NCI-H69 (cell line): ENCODE measurements around the gene IDUA.
A peak's percentile ranks its signal among the peaks of the same experiment; 100 is the strongest.

ENCODE experiments used
- DNase-seq: peaks from one replicate; lab custom pipeline; 2025; lab: John Stamatoyannopoulos, UW

IDUA gene

DNA sequence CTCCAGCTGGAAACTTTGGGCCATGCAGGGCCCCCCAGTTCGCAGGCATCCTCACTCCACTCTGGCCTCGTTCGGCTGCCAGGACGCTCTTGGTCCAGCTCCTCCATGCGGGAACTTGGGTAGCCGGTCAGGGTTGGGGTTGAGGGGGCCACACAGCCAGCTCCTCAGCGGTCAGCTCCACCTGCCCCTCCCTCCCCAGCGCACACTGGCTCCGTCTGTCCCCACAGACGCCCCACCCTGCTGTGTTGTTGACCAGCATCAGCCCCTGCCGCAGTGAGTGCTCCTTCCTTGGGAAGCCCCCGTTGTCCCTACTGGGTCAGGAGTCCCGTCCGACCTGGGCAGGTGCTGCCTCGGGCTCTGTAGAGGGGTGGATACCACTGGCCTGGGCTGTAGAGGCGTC is 30.4 kb downstream of the IDUA start:
- DNase-seq: no peak

DNA sequence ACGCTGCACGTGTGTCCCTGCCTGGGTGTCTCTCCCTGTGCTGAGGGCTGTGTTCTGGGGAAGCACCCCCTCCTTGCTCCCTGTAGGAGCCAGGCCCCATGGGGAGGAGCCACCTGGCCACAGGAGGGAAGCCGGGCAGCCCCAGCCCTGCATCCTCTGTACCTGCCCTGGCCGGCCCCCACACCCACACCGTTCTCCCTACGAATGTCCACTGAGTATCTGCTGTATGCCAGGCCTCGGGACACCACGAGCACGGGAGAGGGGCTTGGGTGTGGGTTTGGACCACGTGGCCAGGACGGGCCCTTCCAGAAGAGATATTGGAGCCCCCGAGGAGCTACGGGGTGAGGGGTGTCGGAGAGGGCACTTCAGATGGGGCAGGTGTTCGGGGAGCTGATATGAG is 30.9 kb downstream of the IDUA start:
- DNase-seq: no peak

DNA sequence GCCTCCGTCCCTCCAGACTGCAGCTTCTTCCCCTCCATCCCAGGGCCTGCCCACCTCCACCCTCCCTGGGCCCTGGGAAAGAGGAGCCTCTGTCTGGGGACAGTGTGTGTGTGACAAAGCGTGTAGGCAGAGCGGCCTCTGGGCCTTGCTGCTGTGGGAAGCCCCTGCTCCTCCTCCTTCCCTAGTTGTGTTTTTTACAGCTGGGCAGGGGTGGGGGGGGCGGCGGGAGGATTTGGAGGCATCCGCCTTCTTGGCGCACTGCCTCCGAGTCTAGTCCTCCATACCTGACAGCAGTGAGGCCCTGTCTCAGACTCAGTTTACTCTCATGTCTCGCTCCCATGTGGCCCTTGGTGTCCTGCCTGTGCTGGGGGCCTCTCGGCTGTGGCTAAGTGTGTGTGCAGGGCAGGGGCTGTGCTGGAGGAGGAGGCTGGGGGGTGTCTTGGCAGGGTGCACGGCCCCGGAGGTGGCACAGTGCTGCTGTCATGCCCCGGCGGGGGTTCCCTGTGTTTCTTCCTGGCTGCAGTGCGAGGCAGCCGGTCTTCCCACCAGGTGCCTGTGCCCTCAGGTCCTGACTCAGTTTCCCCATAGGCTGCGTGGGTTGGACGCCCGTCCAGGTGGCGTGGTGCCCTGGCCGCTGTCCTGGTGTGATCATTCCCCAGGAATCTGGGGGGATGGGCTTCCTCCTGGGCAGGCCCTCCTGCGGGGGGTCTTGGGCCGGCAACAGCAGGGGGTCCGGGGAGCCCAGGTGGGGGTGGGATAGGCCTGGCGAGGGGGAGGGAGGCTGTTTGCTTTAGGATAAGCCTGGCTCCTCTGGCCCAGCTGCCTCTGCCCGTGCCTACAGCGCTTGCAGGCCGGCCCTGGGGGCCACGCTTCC is 31.5 kb downstream of the IDUA start:
- no peak for DNase-seq

DNA sequence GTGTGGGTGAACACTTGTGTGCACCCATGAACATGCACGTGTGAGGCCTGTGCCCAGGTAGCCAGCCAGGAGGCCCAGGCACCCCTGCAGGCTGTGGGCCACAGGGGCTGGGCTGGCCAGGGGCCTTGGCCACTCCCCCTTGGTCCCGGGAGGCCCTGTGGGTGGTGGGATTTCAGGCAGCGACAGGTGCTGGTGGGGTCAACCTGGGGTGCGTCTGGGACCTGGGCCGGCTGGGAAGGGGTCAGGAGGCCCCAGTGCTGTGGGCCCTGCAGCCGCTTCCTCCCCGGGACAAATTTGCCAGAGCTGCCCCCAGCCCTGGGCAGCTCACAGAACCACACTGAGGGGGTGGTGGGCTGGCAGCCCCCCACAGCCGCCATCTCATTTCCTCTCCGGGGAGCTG is 32.5 kb downstream of the IDUA start:
- no peak for DNase-seq

DNA sequence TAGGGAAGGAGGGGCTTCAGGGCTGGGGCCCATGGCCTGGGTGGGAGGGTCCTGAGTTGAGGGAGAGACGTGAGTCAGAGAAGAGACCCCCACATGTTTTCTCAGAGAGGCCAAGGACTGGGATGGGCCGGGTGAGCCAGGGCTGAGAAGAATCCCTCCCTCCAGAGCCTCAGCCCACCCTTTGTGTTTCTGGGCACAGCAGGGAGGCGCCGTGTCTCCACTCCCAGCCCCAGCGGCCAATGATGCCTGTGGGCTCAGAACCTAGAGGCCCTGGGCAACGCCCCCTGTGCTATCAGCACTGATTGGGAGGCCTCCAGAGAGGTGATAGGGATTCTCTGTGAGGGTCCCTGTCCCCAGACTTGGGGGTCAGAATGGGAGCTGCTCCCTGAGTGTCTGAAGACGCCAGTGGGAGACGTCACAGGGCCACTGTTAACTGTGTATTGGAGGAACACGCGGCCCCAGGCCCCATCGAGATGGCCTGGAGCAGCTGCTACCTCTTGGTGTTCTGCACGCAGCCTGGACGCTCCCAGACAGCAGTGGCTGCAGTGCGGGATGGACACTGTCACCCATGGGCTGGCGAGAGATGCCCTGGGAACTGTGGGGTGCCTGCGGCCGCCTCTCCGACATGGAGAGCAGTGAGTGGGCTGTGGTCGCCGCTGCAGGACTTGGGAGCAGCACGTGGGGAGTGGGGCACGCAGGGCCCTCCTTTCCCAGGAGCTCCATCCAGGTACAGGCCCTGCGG is 33.1 kb downstream of the IDUA start:
- no peak for DNase-seq

DNA sequence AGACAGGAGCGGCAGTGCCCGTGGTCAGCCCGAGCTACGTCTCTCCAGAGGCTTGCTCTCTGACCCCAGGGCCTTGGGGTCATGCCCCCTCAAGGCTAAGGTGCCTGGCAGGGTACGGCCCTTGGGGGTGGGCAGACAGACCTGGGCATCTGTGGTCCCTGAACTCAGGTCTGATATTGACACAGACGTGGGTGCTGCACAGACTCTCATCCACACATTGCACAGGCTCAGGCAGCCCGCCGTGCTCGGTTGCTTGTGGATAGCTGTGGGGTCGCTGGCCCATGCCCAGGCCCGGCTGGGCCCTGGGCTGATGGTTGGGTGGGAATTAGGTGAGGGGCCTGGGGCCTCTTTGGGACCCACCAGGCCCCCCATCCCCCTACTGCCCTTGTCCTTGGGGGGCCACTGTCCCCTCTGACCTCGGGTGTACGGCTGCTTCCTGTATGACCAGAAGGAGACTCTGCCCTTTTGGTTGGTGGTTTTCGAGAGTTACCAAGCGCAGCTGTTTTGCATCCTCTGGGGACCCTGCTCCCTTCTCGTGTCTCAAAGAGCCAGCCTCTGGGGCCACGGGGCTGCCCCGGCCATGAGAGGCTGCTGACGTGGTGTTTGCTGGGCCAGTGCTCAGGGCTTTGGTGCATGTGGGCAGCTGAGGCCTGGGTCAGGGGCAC is 34.7 kb downstream of the IDUA start:
- no peak for DNase-seq

DNA sequence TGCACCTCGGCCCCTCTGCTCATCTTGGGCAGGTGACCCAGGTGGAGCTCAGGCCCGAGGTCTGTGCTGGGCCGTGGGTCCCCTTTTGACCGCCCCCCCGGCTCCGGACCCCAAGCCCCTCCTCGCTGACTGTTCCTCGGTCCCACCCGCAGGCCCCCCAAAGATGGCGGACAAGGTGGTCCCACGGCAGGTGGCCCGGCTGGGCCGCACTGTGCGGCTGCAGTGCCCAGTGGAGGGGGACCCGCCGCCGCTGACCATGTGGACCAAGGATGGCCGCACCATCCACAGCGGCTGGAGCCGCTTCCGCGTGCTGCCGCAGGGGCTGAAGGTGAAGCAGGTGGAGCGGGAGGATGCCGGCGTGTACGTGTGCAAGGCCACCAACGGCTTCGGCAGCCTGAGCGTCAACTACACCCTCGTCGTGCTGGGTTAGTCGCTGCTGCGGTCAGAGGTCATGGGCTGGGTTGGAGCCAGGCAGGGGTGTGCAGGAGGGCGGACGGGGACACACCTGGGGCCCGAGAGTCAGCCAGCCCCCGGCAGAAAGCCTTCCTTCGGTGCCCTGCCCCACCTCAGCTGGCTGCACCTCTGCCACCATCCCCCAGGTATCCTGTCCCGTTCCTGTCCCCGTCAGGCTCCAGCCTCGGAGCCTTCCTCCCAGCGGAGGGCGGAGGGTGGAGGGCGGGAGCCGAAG is 35.4 kb downstream of the IDUA start:
- DNase-seq: no peak

DNA sequence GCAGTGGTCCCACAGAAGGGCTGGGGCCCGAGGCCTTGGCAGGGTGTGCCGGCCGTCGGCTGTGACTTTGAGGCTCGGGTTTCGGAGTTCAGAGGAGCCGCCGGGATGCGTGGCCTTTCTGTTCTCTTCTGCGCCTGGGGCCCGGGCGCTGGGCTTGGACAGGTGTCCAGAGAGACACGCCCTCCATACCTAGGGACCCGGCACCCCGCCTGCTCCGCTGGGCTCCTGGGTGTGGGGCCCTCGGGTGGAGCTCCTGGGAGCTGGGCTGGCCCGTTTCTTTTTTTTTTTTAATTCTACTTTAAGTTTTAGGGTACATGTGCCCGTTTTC is 35.9 kb downstream of the IDUA start:
- no peak for DNase-seq

DNA sequence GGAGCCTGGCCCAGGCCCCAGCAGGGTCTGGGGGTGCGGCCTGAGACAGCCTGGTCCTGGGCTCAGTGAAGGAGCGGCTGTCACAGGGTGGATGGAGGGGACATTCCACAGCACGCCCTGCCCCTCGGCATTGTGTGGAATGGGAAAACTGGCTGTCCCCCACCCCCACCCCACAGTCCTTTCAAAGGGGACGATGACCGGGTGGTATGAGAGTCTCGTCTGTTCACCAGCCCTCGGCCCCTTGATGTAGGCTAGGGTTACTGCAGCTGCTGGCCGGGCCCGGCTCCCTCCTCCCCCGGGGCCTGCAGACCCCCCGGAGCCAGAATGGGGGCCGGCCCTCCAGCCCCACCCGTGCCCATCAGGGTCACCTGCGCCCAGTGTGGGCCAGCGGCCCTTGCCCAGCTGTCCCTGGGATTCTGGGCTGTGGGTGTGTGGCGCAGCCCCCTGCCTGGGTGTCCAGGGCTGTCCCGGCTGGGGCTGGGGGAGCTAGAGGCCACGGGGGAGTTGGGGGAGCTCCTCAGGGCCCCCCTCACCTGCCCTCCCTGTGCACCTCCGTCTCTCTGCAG is 36.3 kb downstream of the IDUA start:
- DNase-seq: no peak

DNA sequence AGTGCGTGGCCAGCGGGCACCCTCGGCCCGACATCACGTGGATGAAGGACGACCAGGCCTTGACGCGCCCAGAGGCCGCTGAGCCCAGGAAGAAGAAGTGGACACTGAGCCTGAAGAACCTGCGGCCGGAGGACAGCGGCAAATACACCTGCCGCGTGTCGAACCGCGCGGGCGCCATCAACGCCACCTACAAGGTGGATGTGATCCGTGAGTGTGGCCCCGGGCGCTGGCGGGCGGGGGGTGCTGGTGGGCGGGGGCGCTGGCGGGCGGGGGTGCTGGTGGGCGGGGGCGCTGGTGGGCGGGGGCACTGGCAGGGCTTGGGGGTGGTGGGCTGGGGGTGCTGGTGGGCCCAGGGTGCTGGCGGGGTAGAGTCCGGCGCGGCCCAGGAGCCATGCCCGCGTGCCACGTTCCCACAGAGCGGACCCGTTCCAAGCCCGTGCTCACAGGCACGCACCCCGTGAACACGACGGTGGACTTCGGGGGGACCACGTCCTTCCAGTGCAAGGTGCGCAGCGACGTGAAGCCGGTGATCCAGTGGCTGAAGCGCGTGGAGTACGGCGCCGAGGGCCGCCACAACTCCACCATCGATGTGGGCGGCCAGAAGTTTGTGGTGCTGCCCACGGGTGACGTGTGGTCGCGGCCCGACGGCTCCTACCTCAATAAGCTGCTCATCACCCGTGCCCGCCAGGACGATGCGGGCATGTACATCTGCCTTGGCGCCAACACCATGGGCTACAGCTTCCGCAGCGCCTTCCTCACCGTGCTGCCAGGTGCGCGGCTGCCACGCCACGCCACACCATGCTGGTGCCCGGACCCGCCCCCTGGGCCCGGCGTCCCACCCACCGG is 37.3 kb downstream of the IDUA start:
- no peak for DNase-seq

DNA sequence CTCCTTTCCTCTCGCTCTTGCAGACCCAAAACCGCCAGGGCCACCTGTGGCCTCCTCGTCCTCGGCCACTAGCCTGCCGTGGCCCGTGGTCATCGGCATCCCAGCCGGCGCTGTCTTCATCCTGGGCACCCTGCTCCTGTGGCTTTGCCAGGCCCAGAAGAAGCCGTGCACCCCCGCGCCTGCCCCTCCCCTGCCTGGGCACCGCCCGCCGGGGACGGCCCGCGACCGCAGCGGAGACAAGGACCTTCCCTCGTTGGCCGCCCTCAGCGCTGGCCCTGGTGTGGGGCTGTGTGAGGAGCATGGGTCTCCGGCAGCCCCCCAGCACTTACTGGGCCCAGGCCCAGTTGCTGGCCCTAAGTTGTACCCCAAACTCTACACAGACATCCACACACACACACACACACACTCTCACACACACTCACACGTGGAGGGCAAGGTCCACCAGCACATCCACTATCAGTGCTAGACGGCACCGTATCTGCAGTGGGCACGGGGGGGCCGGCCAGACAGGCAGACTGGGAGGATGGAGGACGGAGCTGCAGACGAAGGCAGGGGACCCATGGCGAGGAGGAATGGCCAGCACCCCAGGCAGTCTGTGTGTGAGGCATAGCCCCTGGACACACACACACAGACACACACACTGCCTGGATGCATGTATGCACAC is 38.2 kb downstream of the IDUA start:
- no peak for DNase-seq

DNA sequence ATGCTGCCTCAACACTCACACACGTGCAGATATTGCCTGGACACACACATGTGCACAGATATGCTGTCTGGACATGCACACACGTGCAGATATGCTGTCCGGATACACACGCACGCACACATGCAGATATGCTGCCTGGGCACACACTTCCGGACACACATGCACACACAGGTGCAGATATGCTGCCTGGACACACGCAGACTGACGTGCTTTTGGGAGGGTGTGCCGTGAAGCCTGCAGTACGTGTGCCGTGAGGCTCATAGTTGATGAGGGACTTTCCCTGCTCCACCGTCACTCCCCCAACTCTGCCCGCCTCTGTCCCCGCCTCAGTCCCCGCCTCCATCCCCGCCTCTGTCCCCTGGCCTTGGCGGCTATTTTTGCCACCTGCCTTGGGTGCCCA is 39.3 kb downstream of the IDUA start:
- DNase-seq: peak; percentile 4

DNA sequence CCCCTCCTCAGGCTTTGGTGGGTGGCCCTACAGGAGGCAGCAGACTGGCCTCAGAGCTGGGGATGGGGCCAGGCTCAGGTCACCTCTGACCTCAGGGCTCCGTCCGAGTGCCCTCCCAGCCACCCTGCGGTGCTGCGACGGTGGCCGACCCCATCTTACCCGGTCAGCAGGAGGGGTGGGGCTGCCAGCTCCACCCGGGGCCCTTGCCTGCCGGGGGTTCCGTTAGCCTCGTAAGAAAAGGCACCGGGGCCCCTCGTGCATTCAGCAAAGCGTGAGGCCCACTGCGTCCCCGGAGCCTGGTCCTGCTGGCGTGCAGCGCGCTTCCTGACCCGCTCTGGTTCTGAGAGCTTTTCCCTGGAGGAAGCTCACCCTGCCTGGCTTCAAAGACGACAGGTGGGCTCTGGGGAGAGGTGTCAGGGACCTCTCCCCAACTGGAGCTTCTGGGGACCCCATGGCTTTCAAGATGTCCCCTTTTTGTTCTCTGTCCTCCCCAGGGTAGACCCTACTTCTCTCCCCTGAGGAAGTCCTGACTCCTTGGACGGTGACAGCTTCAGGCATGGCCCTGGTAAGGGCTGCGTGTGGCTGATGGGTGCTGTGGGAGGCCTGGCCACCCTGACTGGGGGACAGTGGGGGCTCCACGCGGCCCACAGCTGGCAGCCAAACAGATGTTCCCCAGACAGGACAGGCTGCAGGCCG is 40.5 kb downstream of the IDUA start:
- no peak for DNase-seq

DNA sequence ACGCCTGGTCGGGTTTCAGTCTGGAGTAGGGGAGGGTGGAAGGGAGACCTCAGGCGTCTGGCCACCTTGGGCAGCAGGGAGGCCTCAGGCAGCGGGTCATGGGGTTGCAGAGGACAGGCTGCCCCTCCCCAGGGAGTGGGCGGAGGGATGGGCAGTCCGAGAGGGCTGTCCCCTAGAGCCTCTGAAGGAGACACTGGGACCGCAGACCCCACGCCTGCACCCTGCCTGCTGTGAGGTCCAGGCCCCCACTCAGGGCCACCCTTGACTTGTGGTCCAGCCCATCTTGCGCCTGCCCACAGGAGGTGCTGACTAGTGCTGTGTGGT is 41.0 kb downstream of the IDUA start:
- DNase-seq: no peak

DNA sequence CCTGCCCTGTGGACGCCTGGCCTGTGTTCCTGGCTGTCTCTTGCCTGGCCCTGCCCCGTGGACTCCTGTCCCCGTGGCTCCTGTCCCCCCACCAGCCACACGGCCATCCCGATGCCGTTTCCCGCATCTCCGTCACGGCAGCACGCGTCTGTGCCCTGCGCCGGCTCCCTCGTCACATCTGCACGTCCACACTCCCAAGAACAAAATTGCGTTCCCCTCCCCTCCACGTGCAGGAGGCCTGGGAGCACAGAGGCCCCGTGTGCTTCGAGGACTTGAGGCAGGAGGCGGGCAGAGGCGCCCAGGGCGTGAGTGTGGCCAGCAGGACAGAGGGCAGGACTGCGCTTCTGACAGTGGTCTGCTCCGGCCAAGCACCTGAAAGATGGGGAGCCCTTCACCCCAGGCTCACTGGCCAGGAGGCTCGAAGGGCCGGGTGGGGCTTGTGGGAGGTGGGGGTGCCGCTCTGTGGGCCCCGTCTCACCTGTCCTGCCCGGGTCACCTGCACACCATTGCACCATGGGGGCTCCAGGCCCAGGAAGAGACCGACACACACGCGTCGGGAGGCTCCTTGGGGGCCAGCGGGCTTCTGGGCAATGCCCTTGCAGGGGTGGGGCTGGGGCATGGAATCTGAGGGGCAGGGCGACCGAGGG is 41.9 kb downstream of the IDUA start:
- no peak for DNase-seq

DNA sequence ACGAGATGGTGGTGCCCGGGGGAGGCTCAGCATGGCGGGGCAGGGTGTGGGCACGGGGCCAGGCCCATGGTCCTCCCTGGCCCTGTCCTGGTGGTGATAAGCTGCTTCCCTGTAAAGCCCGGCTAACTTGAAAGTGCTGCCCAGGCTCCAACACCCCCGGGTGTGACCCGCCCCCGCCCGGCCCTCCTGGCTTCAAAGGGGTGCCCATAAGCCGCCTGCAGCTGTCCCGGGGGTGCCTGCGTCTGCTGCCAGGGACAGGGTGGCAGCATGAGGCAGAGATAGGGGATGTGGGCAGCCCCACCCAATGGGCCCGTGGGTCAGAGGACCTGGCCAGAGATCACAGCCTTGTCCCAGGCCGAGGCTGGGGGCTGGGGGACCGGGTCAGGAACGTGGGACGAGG is 42.7 kb downstream of the IDUA start:
- DNase-seq: no peak

DNA sequence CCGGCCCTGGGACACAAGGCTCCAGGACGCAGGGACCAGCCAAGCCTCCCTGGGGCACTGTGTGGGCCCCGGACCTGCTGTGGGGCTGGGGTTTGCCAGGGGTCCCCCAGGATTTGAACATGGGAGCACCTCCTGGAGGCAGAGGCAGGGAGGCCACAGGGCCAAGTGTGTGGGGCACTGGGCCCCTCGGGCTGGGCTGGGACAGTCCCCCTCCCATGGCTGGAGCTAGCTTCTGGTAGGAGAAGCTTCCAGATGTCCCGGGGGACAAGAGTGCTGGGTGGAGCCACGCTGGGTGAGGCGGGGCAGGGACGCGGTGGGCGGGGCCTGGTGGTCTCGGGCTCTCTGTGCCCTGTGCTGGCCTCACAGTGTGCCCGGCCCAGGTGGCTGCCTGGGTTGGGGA is 43.2 kb downstream of the IDUA start:
- no peak for DNase-seq

DNA sequence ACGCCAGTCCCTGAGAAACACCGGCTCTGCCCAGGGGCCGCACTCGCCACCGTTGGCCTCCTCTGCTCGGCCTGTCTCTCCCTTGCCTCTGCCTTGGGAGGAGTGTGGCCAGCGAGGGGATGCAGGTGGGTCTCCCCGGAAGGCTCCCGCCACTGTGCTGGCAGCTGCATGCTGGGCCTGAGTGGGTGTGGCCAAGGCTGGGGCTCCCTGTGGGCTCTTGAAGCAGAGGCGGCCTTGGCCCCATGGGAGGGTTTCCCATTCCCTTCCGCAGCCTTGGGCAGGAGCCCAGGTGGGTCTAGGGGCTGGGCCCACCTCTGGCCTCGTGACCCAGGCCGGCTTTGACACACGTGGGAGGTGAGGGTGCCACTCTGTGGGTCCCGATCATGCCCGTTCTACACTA is 43.7 kb downstream of the IDUA start:
- DNase-seq: peak; percentile 8

DNA sequence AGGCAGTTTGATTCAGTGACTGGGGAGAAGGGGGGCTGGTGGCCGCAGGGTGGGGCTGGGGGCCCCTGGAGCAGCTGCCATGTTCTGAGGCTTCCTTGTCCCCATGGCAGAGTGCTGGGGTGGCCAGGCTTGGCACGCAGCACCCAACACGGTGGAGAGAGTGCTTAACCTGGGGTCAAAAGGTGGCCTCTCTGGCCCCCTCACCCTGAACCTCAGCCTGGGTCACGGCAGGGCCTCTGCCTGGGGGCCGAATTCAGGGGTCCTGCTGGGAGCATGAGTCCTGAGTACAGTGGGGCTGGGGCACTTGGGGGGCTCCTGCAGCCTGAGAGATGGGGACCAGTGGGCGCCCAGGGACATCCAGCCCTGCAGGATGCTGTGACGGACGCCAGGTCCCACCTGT is 44.5 kb downstream of the IDUA start:
- no peak for DNase-seq
